ENCODE data around the gene CACNB2.

Gene CACNB2

DNA sequence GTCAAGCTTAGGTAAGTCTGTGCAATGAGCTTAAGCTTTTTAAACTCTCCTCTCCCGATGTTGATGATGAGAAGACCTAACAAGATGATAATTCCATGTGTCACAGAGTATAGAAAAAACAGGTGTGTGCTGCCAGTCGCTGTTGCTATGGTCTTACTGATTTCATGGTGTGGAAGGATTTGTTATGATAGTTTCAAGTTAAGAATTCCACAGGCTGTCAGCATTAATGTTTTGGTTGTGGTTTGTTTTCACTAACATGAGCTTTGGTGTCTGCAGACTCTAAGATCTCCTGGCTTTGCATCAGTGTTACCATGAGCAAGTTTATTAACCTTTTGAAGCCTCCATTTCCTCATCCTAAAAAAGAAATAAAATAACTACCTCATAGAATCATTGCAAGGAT, 387.5 kb downstream of the CACNB2 start:
- TF ChIP-seq, protein P1, sequence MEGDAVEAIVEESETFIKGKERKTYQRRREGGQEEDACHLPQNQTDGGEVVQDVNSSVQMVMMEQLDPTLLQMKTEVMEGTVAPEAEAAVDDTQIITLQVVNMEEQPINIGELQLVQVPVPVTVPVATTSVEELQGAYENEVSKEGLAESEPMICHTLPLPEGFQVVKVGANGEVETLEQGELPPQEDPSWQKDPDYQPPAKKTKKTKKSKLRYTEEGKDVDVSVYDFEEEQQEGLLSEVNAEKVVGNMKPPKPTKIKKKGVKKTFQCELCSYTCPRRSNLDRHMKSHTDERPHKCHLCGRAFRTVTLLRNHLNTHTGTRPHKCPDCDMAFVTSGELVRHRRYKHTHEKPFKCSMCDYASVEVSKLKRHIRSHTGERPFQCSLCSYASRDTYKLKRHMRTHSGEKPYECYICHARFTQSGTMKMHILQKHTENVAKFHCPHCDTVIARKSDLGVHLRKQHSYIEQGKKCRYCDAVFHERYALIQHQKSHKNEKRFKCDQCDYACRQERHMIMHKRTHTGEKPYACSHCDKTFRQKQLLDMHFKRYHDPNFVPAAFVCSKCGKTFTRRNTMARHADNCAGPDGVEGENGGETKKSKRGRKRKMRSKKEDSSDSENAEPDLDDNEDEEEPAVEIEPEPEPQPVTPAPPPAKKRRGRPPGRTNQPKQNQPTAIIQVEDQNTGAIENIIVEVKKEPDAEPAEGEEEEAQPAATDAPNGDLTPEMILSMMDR (IDR thresholded peaks at IDR 0.05; ENCODE audit: borderline replicate concordance, insufficient read depth, low read depth, low read length) = no peak
- no peak overlapping the region for H3K4me3 ChIP-seq (ENCODE audit: low read depth, low read length)

DNA sequence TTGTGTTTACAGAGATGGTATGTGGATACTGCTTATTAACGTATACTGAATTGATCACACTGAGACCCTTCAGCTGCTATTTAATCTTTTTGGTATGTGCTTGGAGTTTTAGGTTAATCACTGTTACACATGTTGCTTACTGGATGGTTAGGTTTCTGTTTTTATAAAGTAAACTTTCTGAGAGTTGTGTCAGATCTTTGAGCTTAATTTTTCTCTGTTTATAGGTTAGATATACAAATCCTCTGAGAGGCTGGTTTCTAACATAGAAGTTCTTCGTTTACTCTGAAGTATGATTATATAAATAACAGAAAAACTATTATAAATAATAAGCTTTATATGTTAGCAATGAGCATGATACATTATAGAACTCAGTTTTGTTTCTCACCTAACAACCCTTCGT, 388.1 kb downstream of the CACNB2 start:
- no peak overlapping the region for H3K4me3 ChIP-seq (ENCODE audit: low read depth, low read length)
- TF ChIP-seq, protein P1 (IDR thresholded peaks at IDR 0.05; ENCODE audit: borderline replicate concordance, insufficient read depth, low read depth, low read length) = no peak

DNA sequence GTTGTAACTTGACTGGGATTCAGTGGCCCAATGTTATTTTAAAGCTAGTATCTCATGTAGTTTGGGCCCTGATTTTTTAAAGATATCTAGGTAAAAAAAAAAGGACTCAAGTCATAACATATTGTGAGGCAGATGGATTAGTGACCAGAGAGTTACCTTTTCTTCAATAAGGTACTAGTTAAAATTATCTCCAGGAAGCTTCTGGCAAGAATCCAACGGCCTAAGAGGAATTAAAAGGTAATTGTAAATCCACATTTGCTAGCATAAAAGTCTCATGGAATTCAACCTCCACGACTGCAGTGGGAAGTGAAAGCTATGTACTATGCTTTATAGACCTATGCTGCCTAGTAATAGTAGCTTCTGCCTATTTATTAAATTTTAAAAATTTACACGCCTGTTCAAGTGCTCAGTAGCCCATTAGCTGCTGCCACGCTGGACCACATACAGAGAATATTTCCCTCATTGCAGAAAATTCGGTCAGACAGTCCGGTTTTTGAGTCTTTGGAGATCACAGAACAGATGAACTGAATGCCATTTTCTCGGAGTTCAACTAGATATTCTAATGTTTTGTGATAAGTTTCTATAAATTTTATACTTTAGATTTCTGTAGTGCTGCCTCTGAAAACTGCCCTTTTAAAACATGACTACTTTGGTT, 392.8 kb downstream of the CACNB2 start:
- H3K4me3 ChIP-seq (ENCODE audit: low read depth, low read length) = no peak overlapping the region
- TF ChIP-seq, protein P1 (IDR thresholded peaks at IDR 0.05; ENCODE audit: borderline replicate concordance, insufficient read depth, low read depth, low read length) = no peak

DNA sequence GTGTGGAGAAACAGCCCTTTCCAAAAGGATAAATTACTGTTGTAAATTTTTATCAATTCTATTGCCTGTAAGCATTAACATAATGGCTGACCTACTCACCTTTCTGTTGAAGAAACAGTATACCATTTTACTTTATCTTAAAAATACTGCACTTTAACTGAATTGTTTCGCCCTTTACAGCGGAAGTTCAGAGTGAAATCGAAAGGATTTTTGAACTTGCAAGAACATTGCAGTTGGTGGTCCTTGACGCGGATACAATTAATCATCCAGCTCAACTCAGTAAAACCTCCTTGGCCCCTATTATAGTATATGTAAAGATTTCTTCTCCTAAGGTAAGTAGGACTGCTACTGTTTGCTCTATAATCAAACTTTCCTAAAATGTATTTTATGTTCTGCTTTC, 393.7 kb downstream of the CACNB2 start:
- no peak overlapping the region for H3K4me3 ChIP-seq (ENCODE audit: low read depth, low read length)
- TF ChIP-seq, protein P1 (IDR thresholded peaks at IDR 0.05; ENCODE audit: borderline replicate concordance, insufficient read depth, low read depth, low read length) = no peak

DNA sequence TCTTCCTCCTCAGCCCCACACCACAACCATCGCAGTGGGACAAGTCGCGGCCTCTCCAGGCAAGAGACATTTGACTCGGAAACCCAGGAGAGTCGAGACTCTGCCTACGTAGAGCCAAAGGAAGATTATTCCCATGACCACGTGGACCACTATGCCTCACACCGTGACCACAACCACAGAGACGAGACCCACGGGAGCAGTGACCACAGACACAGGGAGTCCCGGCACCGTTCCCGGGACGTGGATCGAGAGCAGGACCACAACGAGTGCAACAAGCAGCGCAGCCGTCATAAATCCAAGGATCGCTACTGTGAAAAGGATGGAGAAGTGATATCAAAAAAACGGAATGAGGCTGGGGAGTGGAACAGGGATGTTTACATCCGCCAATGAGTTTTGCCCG, 399.1 kb downstream of the CACNB2 start:
- no peak overlapping the region for H3K4me3 ChIP-seq (ENCODE audit: low read depth, low read length)
- TF ChIP-seq, protein P1 (IDR thresholded peaks at IDR 0.05; ENCODE audit: borderline replicate concordance, insufficient read depth, low read depth, low read length) = no peak

DNA sequence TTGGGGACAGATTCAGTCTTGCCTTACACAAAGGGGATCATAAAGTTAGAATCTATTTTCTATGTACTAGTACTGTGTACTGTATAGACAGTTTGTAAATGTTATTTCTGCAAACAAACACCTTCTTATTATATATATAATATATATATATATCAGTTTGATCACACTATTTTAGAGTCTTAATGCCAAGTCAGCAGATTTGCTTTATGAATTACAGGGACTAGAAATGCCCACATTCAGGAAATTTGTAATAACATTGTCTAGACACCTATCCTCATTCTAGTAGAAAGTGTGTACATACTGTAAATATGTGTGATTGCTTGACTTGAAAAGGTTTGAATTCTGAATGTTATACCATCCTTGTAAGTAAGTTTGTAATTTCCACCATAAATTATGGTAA, 400.0 kb downstream of the CACNB2 start:
- H3K4me3 ChIP-seq (ENCODE audit: low read depth, low read length) = no peak overlapping the region

DNA sequence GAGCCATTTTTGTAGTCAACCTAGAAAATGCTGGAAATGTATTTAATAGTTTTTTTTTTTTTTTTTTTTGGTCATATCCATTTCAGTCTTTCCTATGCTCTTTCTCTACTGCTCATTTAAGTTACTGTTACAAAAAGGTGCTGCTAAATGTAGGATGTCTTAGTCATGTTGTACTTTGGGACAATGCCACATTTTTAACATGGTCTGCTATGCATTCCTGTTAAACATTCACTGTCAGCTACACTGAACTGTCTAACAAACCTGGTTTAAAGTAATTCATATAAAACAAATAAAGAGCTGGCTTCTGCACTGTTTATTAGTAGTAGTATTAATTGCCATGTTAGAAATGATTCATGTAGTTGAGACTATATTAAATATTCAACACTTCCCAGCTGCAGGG, 402.6 kb downstream of the CACNB2 start:
- TF ChIP-seq, protein P1 (IDR thresholded peaks at IDR 0.05; ENCODE audit: borderline replicate concordance, insufficient read depth, low read depth, low read length) = no peak
- H3K4me3 ChIP-seq (ENCODE audit: low read depth, low read length) = no peak overlapping the region

More for the DNA sequence above, 400.0 kb downstream of the CACNB2 start:
- TF ChIP-seq, protein P1 (IDR thresholded peaks at IDR 0.05; ENCODE audit: borderline replicate concordance, insufficient read depth, low read depth, low read length) = no peak
